Rectal smooth muscle tissue (tissue), 1 donor: ENCODE results near the gene MBTPS1.

ENCODE experiments used
- H3K27ac ChIP-seq: one replicate; pipeline ENCODE4 v1.7.0; 2013; ENCODE audit warnings: low read depth, low read length, inconsistent platforms
- H3K27me3 ChIP-seq: one replicate; pipeline ENCODE4 v1.7.0; 2013; ENCODE audit warnings: low read length; ENCODE audit not compliant: control insufficient read depth, insufficient read depth
- H3K36me3 ChIP-seq: one replicate; pipeline ENCODE4 v1.7.0; 2013; ENCODE audit warnings: low read length; ENCODE audit not compliant: control insufficient read depth, insufficient read depth
- H3K4me1 ChIP-seq: one replicate; pipeline ENCODE4 v1.7.0; 2013; ENCODE audit warnings: low read length; ENCODE audit not compliant: control insufficient read depth, insufficient read depth
- H3K4me3 ChIP-seq: one replicate; pipeline ENCODE4 v1.7.0; 2013; ENCODE audit warnings: low read length
- H3K9ac ChIP-seq: one replicate; pipeline ENCODE4 v1.7.0; 2013; ENCODE audit warnings: low read length

MBTPS1 gene

DNA sequence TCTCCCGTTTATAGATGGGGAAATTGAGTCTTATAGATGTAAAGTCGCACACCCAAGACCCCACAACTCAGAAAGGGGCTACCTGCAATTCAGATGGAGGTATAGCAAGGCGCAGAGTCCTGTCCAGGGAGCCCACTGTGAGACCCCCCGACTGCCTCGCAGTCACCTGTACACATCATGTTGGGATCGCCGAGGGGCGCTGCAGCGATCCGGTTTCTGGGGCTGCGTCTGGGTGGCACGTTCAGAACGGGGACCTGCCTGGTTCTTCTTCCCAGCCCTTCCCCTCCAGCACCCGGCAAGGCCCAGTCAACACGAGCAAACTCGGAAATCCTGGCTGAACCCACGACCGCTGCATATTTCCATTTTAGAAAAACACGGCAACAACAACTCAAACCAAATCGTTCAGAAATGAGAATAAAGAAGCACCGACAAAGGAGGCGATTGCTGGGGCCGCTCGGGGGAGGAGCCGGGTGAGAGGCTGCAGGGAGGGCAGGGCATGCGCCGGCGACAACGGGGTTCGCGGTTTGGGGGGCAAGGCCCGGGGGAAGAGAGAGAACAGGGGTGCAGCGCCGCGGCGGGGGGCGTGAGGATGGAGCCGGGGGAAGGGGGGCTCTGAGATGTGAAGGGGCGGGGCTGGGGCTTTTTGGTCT, 27.6 kb upstream of the MBTPS1 start:
- Histone ChIP-seq H3K27ac (peak overlapping the region; percentile 64), H3K9ac (peak overlapping the region; percentile 30), H3K36me3 (no peaks in the 10 kb centered on the region), H3K4me1 (no peaks in the 10 kb centered on the region), H3K27me3 (no peaks in the 10 kb centered on the region), H3K4me3 (peak overlapping the region; percentile 80)

DNA sequence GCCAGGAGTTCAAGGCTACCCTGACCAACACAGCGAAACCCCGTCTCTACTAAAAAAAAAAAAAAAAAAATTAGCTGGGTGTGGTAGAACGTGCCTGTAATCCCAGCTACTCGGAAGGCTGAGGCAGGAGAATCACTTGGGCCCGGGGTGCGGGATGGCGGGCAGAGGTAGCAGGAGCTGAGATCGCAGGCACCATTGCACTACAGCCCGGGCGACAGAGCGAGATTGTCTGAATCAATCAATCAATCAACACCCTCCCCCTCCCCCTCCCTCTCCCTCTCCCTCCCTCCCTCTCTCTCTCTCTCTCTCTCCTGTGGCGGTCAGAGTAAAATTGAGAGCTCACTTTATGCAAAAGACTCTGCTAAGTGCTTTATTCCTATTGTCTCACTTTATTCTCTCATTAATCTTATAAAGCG, 27.1 kb upstream of the MBTPS1 start:
- H3K9ac ChIP-seq, result no peak overlapping the region
- no peaks in the 10 kb centered on the region for H3K27me3 ChIP-seq
- H3K36me3 ChIP-seq, result no peaks in the 10 kb centered on the region
- H3K4me1 ChIP-seq, result no peaks in the 10 kb centered on the region
- no peak overlapping the region for H3K27ac ChIP-seq
- peak overlapping the region; percentile 80 for H3K4me3 ChIP-seq

DNA sequence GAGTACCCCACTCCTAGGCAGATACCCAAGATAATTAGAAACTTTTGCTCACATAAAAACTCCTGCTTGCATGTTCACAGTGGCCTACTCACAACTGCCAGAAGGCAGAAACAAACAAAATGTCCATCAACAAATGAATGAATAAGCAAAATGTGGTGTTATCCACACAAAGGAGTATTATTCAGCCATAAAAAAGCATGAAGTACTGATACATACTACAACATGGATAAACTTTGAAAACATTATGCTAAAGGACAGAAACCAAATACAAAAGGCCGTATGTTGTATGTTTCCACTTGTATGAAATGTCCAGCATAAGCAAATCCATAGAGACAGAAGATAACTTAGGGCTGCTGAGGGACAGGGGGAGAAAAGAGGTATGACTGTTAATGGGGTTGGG, 26.3 kb upstream of the MBTPS1 start:
- H3K27ac ChIP-seq, result no peak overlapping the region
- no peaks in the 10 kb centered on the region for H3K4me1 ChIP-seq
- no peak overlapping the region for H3K4me3 ChIP-seq
- H3K9ac ChIP-seq, result no peak overlapping the region
- H3K36me3 ChIP-seq, result no peaks in the 10 kb centered on the region
- H3K27me3 ChIP-seq, result no peaks in the 10 kb centered on the region

DNA sequence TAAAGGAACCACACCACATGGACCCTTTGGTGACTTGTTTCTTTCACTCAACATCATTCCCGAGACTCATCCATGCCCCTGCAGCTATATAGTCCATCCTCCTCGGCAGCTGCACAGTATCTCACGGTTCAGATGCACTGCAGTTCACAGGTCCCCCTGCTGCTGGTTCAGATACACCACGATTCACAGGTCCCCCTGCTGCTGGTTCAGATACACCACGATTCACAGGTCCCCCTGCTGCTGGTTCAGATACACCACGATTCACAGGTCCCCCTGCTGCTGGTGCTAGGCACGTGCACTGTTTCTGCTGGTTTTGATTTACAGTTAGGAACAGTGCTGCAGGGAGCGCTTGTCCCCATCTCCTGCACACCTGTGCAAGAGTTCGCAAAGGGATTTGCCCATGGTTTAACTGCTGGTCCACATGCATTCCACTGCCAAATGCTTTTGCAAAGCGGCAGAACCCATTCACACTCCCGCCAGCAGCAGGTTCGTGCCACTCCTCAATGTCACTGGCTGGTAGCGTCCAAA, 24.5 kb upstream of the MBTPS1 start:
- Histone ChIP-seq H3K36me3 (no peaks in the 10 kb centered on the region), H3K27me3 (no peaks in the 10 kb centered on the region), H3K9ac (no peak overlapping the region), H3K27ac (no peak overlapping the region), H3K4me1 (no peaks in the 10 kb centered on the region), H3K4me3 (no peak overlapping the region)

DNA sequence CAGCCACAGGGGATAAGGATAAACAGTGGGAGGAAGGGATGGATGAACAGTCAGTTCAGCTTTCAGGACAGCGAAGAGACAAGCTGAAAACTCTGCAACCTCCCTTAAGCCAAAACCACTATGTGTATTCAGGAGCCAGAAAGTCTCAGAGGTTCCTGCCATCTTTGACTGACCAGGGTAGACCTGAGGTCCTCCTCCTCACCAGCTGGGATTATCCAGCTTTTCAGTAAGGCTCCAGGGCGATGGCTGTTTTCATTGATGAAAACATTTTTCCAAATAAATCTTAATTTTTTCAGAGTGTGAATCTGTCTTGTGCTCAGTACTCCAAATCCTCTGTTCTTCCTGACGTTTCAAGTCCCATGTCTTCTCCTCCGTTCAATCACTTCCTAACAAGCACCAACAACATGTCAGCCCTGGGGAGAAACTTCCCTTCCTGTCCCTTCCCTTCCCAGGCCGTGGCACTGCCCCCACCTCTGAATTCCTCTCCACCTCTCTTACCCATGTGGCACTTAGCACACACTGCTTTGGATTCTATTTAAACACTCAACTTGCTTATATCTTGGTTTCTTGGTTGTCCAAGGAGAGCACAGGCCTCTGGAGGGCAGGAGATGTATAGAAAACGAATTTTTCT, 23.0 kb upstream of the MBTPS1 start:
- H3K36me3 ChIP-seq, result no peaks in the 10 kb centered on the region
- H3K4me1 ChIP-seq, result no peaks in the 10 kb centered on the region
- H3K27me3 ChIP-seq, result no peaks in the 10 kb centered on the region
- H3K9ac ChIP-seq, result no peak overlapping the region
- H3K4me3 ChIP-seq, result no peak overlapping the region
- no peak overlapping the region for H3K27ac ChIP-seq

DNA sequence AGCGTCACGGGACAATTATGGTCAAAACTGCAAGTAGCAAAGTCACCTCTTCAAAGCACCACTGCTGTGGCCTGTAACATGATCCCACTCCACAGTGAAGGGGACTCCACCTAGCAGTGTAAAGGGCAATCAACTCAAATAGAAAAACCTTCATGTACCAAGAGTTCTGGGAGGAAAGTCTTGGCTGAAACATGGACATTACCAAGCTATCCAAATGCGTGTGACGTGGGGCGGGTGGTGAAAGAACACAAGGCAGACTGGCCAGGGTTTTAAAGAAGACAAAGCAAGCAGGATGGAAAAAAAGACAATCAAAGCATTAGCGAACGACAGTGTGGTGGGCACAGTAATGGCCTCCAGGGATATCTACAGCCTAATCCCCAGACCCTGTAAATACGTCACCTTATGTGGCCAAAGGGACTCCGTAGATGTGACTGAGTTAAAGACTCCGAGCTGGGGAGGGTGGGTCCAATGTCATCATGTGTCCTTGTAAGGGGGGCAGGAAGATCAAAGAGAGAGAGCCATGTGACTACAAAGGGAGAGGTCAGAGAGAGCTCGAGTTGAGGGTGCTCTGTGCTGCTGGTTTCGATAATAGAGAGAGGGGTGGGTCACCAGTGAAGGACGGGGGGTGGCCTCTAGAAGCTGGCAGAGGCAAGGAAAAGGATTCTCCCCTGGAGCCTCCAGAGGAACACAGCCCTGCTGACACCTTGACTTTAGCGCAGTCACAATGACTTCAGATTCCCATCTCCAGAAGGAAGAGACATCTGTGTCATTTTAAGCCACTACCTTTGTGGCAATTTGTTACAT, 22.3 kb upstream of the MBTPS1 start:
- Histone ChIP-seq H3K27me3 (no peaks in the 10 kb centered on the region), H3K36me3 (no peaks in the 10 kb centered on the region), H3K4me3 (no peak overlapping the region), H3K9ac (no peak overlapping the region), H3K27ac (no peak overlapping the region), H3K4me1 (no peaks in the 10 kb centered on the region)

DNA sequence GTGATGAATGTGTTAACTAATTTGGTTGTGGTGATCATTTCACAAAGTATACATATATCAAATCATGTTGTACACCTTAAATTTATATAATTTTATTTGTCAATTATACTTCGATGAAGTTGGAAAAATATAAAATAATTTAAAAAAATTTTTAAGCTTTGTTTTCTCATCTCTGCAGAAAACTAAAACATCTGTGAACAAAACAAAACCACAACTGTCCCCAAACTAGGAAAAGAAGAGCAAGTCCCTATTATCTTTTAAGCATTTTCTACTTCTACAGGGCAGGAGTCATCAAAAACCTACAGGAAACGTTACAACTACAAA, 21.7 kb upstream of the MBTPS1 start:
- Histone ChIP-seq H3K27ac (no peak overlapping the region), H3K4me1 (no peaks in the 10 kb centered on the region), H3K9ac (no peak overlapping the region), H3K27me3 (no peaks in the 10 kb centered on the region), H3K4me3 (no peak overlapping the region), H3K36me3 (no peaks in the 10 kb centered on the region)

DNA sequence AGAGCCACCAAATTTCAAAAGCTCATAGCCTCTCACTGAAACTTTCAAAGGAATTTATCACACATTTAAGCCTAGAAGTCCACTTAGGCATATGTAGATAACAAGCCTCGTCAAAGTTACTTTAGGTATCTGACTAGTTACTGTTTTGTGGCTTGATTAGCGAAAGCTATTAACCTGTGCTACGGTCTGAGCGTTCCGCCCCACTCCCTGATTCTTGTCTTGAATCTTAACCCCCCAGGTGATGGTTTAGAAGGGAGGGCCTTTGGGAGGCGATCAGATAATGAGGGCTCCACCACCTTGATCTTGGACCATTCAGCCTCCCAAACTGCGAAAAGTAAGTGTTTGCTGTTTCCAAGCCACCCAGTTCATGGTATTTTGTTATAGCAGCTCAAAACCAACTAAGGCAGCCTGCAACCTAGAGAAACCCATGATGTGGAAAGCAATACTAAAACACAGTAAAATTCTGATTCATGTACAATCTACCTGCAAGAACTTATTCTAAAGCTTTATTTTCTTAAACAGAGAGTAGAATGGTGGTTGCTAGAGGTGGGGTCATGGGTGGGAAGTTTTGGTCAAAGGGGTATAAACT, 21.1 kb upstream of the MBTPS1 start:
- Histone ChIP-seq H3K36me3 (no peaks in the 10 kb centered on the region), H3K27ac (no peak overlapping the region), H3K9ac (no peak overlapping the region), H3K4me1 (no peaks in the 10 kb centered on the region), H3K27me3 (no peaks in the 10 kb centered on the region), H3K4me3 (no peak overlapping the region)

DNA sequence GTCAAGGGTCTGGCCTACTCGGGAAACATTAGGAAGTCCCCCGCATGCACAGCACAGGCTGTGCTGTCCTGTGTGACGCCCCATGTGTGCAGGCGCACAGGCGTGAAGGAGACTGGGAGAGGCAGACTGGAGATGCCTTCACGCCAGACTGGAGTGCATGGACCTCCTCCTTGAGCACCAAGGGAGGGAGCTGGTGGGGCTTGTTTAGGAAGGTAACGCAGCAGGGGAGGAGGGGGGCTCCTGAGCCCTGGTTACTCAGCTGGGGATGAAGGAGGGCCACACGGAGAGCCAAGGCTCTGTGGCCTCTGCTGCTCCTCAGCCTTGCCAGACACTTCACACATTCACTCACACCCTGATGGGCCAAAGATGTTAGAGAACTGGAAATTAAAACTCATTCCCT, 20.5 kb upstream of the MBTPS1 start:
- H3K4me3 ChIP-seq, result no peak overlapping the region
- H3K36me3 ChIP-seq, result no peaks in the 10 kb centered on the region
- H3K9ac ChIP-seq, result no peak overlapping the region
- no peaks in the 10 kb centered on the region for H3K27me3 ChIP-seq
- no peaks in the 10 kb centered on the region for H3K4me1 ChIP-seq
- H3K27ac ChIP-seq, result no peak overlapping the region

DNA sequence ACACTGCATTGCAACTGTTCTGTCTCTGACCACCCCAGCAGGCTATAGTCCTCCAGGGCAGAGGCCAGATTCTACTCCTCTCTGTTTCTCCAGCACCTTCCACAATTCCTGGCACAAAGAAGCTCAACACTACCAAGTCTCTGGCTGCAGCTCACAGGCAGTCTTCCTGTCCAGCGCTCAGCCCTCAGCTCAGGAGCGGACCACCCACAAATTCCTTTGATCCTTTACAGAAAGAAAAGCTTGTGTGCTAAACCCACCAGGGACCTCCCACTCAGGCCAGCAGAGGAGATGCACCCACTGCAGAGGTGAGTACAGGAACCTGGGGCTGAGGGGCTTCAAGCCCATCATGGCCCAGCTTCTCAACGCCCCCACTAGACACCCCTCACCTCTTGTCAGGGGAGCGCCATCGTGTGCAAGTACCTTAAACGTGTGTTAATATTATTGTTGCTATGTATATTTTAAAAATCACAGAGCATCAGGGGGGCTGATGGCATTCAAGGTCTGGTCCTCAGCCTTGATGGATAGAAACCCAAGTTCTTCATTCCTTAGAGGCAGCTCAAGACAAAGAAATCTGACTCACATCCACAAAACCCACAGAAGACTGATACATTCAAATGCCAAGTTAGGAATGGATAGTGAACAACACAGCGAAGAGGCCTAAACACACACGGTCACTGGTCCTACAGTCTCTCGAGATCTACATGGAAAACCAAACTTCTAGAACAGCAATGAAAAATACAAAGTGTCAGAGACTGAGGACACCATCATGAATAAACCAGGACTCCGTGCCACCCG, 19.8 kb upstream of the MBTPS1 start:
- Histone ChIP-seq H3K4me3 (no peak overlapping the region), H3K9ac (no peak overlapping the region), H3K4me1 (no peaks in the 10 kb centered on the region), H3K27me3 (no peaks in the 10 kb centered on the region), H3K36me3 (no peaks in the 10 kb centered on the region), H3K27ac (no peak overlapping the region)

DNA sequence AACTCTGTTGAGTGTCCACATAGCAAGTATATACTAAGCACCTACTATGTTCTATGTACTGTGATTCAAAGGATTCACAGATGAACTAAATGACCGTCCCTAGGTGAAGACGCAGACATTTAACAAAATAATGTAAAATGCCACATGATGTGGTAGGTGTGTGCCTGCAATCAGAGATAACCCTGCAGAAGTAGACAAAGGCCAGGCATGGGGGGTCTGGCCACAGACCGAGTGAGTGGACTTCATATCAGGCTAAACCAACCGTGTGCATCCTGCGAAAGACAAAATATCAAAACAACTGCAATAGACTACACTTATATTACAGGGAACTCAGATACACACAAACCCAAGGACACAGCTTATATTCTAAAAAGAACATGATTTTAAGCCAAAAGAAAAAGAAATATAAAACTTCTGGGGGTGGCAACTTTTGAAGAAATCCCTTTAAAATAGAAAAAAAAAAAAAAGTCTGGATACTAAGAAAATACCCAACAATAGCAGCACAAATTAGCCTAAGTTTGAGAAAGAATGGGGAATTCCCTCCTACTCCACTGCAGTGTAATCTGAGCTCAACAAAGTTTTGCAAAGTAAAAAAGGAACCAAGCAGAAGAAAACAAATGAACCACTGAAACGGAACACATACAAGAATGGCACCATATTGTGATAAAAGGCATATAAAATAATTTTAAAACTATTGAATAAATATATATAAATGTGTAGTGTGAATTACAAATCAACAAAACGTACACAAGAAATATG, 16.0 kb upstream of the MBTPS1 start:
- no peak overlapping the region for H3K4me3 ChIP-seq
- peaks cover 2% of the 10 kb centered on the region for H3K36me3 ChIP-seq
- H3K27ac ChIP-seq, result no peak overlapping the region
- H3K9ac ChIP-seq, result no peak overlapping the region
- no peaks in the 10 kb centered on the region for H3K4me1 ChIP-seq
- H3K27me3 ChIP-seq, result no peaks in the 10 kb centered on the region
